Measurements from ENCODE around the gene LRRC4B. TPM values are rescaled to one million over a fixed set of nuclear protein-coding genes. Genes with fewer than 3 reads are reported as not detected.

LRRC4B gene
- total and polyA plus RNA-seq, 2 of the 8 experiments (the other 6 are each of a cell fraction or from before 2014, with no cell fraction given) = 13.4 to 21.2 TPM

DNA sequence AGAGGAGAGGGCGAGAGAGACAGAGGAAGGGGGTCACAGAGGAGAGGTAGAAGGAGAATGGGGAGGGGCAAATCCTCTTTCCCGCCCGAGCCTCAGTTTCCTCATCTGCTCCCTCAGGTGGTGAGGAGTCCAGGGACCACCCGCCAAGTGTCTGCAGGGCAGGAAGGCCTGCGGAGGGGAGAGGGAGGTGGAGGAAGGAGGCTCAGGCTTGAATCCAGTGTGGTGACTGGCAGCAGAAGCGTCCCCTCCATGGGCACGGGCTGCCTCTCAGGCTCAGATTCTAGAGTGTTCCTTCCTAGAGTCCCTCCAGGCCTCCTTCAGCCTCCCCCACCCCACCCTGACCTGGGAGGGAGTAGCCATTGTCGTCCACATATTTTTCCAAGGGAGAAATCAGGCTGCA lies 75.1 kb downstream of the LRRC4B start:
- TF ChIP-seq SIN3A (conservative IDR thresholded peaks at IDR 0.05 in 1 of 2, IDR thresholded peaks at IDR 0.05 in 1 of 2; ENCODE audit: low read depth in 1 of 2, low read length in 2 of 2) (no peak), SP2 (IDR thresholded peaks at IDR 0.05; ENCODE audit: low read length) (no peak), CREB1 (IDR thresholded peaks at IDR 0.05) (no peak)
- no peak overlapping the region for H4K8ac ChIP-seq (ENCODE audit: extremely low read depth, insufficient read depth, low read length)
- H3K79me2 ChIP-seq (ENCODE audit: control insufficient read depth in 1 of 2, insufficient read depth in 2 of 2, low read length in 2 of 2) = no peaks in the 10 kb centered on the region
- no peak overlapping the region for H4K91ac ChIP-seq (replicated peaks; ENCODE audit: insufficient read length, low read length)
- H3K79me1 ChIP-seq (ENCODE audit: low read depth, low read length) = no peaks in the 10 kb centered on the region
- no peaks in the 10 kb centered on the region for H4K20me1 ChIP-seq (replicated peaks in 1 of 2; ENCODE audit: control insufficient read depth in 1 of 2, insufficient read depth in 2 of 2, low read length in 2 of 2)
- no peak overlapping the region for H3K23ac ChIP-seq (ENCODE audit: insufficient read length)
- no peak overlapping the region for H2BK20ac ChIP-seq (ENCODE audit: low read length)
- no peak overlapping the region for H2BK5ac ChIP-seq (ENCODE audit: low read depth, low read length)
- no peak overlapping the region for H2BK15ac ChIP-seq (ENCODE audit: low read length)
- no peak overlapping the region for H3K56ac ChIP-seq (replicated peaks; ENCODE audit: insufficient read length, low read depth, low read length)
- H3K4me3 ChIP-seq (ENCODE audit: extremely low read depth in 1 of 4, insufficient read depth in 2 of 4, low read depth in 3 of 4, low read length in 4 of 4) = no peak overlapping the region
- H3K4ac ChIP-seq (replicated peaks; ENCODE audit: insufficient read length, low read depth, low read length) = no peak overlapping the region
- H2AK5ac ChIP-seq (ENCODE audit: low read depth, low read length) = no peak overlapping the region
- H3K14ac ChIP-seq (ENCODE audit: insufficient read length) = no peak overlapping the region
- no peak overlapping the region for H4K5ac ChIP-seq (ENCODE audit: insufficient read length, low read depth, low read length)
- H3K4me1 ChIP-seq (replicated peaks in 1 of 4; ENCODE audit: control insufficient read depth in 3 of 4, insufficient read depth in 4 of 4, low read length in 3 of 4) = peaks cover 0 to 17% (median 9%) of the 10 kb centered on the region in 4 experiments; a peak in 5 of 7 replicates
- no peak for DNase-seq (ENCODE audit: low read depth in 1 of 2, low spot score in 2 of 2)
- H2BK120ac ChIP-seq (replicated peaks; ENCODE audit: low read depth, low read length) = no peak overlapping the region
- no peaks in the 10 kb centered on the region for H3K9me3 ChIP-seq (ENCODE audit: insufficient read depth in 2 of 2, low read depth in 1 of 2, low read length in 1 of 2)
- CTCF ChIA-PET (ENCODE audit: partially characterized antibody) = no interaction called here
- peaks cover 4% of the 10 kb centered on the region; the same call in 1 of the 2 replicates for H3K23me2 ChIP-seq (ENCODE audit: low read depth, low read length)
- no peak for FAIRE-seq
- H3K4me2 ChIP-seq (ENCODE audit: insufficient read depth in 1 of 2, low read depth in 2 of 2, low read length in 2 of 2) = no peak overlapping the region; a peak in 1 of 4 replicates
- no peak overlapping the region for H3K27ac ChIP-seq (ENCODE audit: low read depth, low read length)
- no peak overlapping the region for H3K18ac ChIP-seq (ENCODE audit: extremely low read depth, low read length)
- POLR2A ChIA-PET (ENCODE audit: partially characterized antibody) = no interaction called here
- peaks cover 10 to 70% (median 60%) of the 10 kb centered on the region in 4 experiments for H3K27me3 ChIP-seq (replicated peaks in 1 of 4; ENCODE audit: control insufficient read depth in 3 of 4, extremely low read depth in 1 of 4, insufficient read depth in 3 of 4, low read length in 3 of 4)
- no peak overlapping the region for H2AFZ ChIP-seq (ENCODE audit: low read length)
- WGBS, 2 experiments (ENCODE audit: extremely low coverage in 1 of 2, insufficient coverage in 1 of 2, insufficient read length in 1 of 2, insufficient replicate concordance in 2 of 2, low coverage in 1 of 2, low lambda C conversion rate in 2 of 2, missing lambda C conversion rate in 1 of 2) = 74% methylated on average over 8 of the region's 8 CpGs; no CpG with 5 or more reads in 1 of the 2 experiments
- no peaks in the 10 kb centered on the region for H3K36me3 ChIP-seq (ENCODE audit: control insufficient read depth in 2 of 4, insufficient read depth in 4 of 4, low read length in 3 of 4)
- no peak overlapping the region for H3K9ac ChIP-seq (replicated peaks in 1 of 4; ENCODE audit: extremely low read depth in 1 of 4, low read depth in 3 of 4, low read length in 3 of 4)
- no peak overlapping the region for H2BK12ac ChIP-seq (ENCODE audit: low read depth, low read length)
